CD4-positive, alpha-beta T cell (primary cell): ENCODE data around the gene AMDHD2. TPM values are rescaled to one million over a fixed set of nuclear protein-coding genes. Genes with fewer than 3 reads are reported as not detected.
A peak's percentile ranks its signal among the peaks of the same experiment; 100 is the strongest.
"Not testable (repeated sequence)": the region's sequence is repeated elsewhere in the genome, so short reads cannot be mapped to it uniquely, and the experiment has no call there.

Source experiments
- ATAC-seq: fragments of 200-7000 bp; cut with Tn5 transposase; one replicate; pipeline ENCODE4 v1.10.0; 2022; ENCODE audit warnings: mild to moderate bottlenecking; ENCODE audit not compliant: poor library complexity
- CTCF ChIA-PET: fragments of 350-600 bp; sonication (Branson Sonifier 250); formaldehyde crosslinking; loops from one replicate; lab custom pipeline; 2021; ENCODE audit warnings: antibody characterized with exemption, inconsistent platforms; lab: Charles Lee
- POLR2A ChIA-PET: fragments of 350-600 bp; sonication (Branson Sonifier 250); formaldehyde crosslinking; loops from one replicate; lab custom pipeline; 2021; ENCODE audit warnings: antibody characterized with exemption, inconsistent platforms; lab: Charles Lee
- DNase-seq, 14 experiments: peaks; one replicate each; pipeline ENCODE4 v3.0.0-alpha.2; 2013 to 2020; ENCODE audit warnings: mixed read lengths in 2 of 14
- H3K27ac ChIP-seq, 2 donors: one replicate each; pipeline versions ENCODE4 v1.5.1 to v1.7.0; 2013; ENCODE audit warnings: low read length in 2 of 2, low read depth in 1 of 2, mild to moderate bottlenecking in 1 of 2
- H3K27me3 ChIP-seq, 2 experiments: 1 replicate in 1 of 2; 2 replicates in 1 of 2; pipeline versions ENCODE4 v1.6.1 to v1.7.0; 2013; ENCODE audit warnings: low read length in 2 of 2, control low read depth in 1 of 2, mild to moderate bottlenecking in 1 of 2, moderate library complexity in 1 of 2; ENCODE audit not compliant: insufficient read depth in 2 of 2, control insufficient read depth in 1 of 2
- H3K36me3 ChIP-seq: one replicate; pipeline ENCODE4 v1.6.1; 2013; ENCODE audit warnings: low read length, control low read depth; ENCODE audit not compliant: insufficient read depth
- H3K4me1 ChIP-seq: one replicate; pipeline ENCODE4 v1.6.1; 2013; ENCODE audit warnings: low read length, control low read depth; ENCODE audit not compliant: insufficient read depth
- H3K4me3 ChIP-seq: one replicate; pipeline ENCODE4 v1.5.1; 2013; ENCODE audit warnings: mild to moderate bottlenecking, low read length, moderate library complexity
- H3K9me3 ChIP-seq, 2 experiments: 1 replicate in 1 of 2; 2 replicates in 1 of 2; pipeline versions ENCODE4 v1.6.1 to v1.7.0; 2013; ENCODE audit warnings: low read length in 2 of 2, mild to moderate bottlenecking in 2 of 2, control low read depth in 1 of 2, moderate library complexity in 1 of 2; ENCODE audit not compliant: control insufficient read depth in 1 of 2, insufficient read depth in 1 of 2
- H3K27ac Mint-ChIP-seq: one replicate; pipeline ENCODE4 v1.8.0; 2020; ENCODE audit warnings: mixed read lengths
- H3K27me3 Mint-ChIP-seq: one replicate; pipeline ENCODE4 v1.8.0; 2021; ENCODE audit warnings: mixed read lengths
- H3K36me3 Mint-ChIP-seq: one replicate; pipeline ENCODE4 v1.8.0; 2021; ENCODE audit warnings: low read depth, mixed read lengths
- H3K4me1 Mint-ChIP-seq: one replicate; pipeline ENCODE4 v1.8.0; 2021; ENCODE audit warnings: low read depth, mixed read lengths
- H3K4me3 Mint-ChIP-seq: one replicate; pipeline ENCODE4 v1.8.0; 2020; ENCODE audit warnings: mild to moderate bottlenecking, mixed read lengths
- H3K9me3 Mint-ChIP-seq: one replicate; pipeline ENCODE4 v1.8.0; 2020; ENCODE audit warnings: mixed read lengths
- intact Hi-C, 2 experiments: fragments of 100-400 bp; cut with DNase I in 1 of 2; cut with micrococcal nuclease in 1 of 2; formaldehyde crosslinking; loops; one replicate each; pipeline versions ENCODE4 v1.15.1 to v1.9.0; 2023 to 2025; cut with DNase I, micrococcal nuclease
- total RNA-seq, 174 experiments: library from RNA in 2 of 174; stranded (reverse) in 2 of 174; gene quantifications; one replicate each; pipeline ENCODE4 v1.2.3 and lab custom pipeline; 2021 to 2026
- TF ChIP-seq, protein P1 (sequence below): fragments of 200-600 bp; IDR thresholded peaks from one replicate; pipeline ENCODE4 v1.8.0; 2022; ENCODE audit warnings: antibody characterized with exemption, mild to moderate bottlenecking

The AMDHD2 gene
- total RNA-seq, 2 experiments from 2014 or later = 171 to 177 TPM

DNA sequence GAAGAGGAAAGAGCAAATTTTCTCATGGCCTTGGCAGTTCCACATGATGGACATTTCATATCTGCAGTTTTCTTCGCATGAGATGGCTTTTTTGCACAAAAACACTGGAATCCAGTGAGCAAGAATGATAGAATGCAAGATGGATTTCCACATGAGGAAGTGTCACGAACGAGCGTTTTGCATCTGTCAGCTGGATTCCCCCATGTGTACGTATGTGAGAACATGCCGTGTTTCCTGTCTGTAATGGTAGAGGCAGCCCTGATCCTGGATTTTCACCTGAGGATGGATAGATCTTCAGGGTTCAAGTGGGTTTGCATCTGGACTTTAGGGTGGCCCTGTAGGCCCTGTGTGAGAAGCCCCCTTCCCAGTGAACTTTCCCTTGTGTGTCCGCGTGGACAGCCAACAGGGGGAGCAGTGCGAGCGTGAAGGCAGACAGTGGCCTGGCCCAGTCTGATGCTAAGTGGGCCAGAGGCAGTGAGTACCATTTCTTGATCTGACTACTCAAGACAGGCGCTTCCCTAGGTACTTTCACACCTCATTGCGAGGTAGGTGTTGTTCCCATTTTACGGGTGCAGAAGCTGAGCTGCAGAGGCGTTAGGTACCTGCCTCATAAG, 19.8 kb downstream of the AMDHD2 start:
- H3K36me3 ChIP-seq, H3K27me3 ChIP-seq, H3K9me3 Mint-ChIP-seq, H3K27ac ChIP-seq, ATAC-seq, CTCF ChIA-PET, H3K27me3 Mint-ChIP-seq, H3K9me3 ChIP-seq, POLR2A ChIA-PET, H3K4me3 ChIP-seq: not testable (repeated sequence)
- Mint-ChIP-seq H3K4me3 (peak overlapping the region; percentile 86), H3K27ac (peak overlapping the region; percentile 42), H3K4me1 (peaks cover 40% of the 10 kb centered on the region), H3K36me3 (peaks cover 27% of the 10 kb centered on the region)
- intact Hi-C loops = loop anchor here in 1 of 2 experiments (5.0 kb wide), 1 partner anchor 962 kb away; the partner anchor contains the start of gene CLUAP1
- TF ChIP-seq, protein P1, sequence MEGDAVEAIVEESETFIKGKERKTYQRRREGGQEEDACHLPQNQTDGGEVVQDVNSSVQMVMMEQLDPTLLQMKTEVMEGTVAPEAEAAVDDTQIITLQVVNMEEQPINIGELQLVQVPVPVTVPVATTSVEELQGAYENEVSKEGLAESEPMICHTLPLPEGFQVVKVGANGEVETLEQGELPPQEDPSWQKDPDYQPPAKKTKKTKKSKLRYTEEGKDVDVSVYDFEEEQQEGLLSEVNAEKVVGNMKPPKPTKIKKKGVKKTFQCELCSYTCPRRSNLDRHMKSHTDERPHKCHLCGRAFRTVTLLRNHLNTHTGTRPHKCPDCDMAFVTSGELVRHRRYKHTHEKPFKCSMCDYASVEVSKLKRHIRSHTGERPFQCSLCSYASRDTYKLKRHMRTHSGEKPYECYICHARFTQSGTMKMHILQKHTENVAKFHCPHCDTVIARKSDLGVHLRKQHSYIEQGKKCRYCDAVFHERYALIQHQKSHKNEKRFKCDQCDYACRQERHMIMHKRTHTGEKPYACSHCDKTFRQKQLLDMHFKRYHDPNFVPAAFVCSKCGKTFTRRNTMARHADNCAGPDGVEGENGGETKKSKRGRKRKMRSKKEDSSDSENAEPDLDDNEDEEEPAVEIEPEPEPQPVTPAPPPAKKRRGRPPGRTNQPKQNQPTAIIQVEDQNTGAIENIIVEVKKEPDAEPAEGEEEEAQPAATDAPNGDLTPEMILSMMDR = peak; percentile 25
- DNase-seq = peak in 7 of 14 experiments; percentile 27 to 64 (median 37)
- peaks cover 44% of the 10 kb centered on the region for H3K4me1 ChIP-seq

DNA sequence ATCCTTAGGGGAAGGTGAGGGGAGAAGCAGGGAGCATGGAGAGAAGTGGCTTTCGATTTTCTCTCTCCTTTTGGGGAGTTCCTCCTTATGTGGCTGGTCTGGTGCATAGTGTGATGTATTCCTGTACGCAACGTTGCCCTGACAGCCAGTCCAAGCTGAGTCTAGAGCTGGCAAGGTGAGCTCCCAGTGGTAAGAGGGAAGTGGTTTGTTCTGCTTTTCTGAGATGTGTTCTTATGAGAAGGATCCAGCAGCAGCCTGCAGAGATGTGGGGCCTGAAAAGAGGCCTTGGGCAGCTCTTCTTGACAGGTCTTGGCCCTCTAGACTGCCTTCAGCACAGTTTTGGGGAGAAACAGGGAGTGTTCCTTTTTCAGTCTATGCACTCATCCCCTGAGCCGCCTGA, 20.7 kb downstream of the AMDHD2 start:
- H3K4me3 ChIP-seq, H3K27me3 ChIP-seq, H3K27me3 Mint-ChIP-seq, POLR2A ChIA-PET, ATAC-seq, DNase-seq, intact Hi-C loops, H3K36me3 ChIP-seq, H3K27ac ChIP-seq, CTCF ChIA-PET, H3K9me3 Mint-ChIP-seq, H3K9me3 ChIP-seq: not testable (repeated sequence)
- Mint-ChIP-seq H3K27ac (peak overlapping the region; percentile 58), H3K4me1 (peaks cover 44% of the 10 kb centered on the region), H3K4me3 (peak overlapping the region; percentile 63), H3K36me3 (peaks cover 32% of the 10 kb centered on the region)
- peaks cover 49% of the 10 kb centered on the region for H3K4me1 ChIP-seq

DNA sequence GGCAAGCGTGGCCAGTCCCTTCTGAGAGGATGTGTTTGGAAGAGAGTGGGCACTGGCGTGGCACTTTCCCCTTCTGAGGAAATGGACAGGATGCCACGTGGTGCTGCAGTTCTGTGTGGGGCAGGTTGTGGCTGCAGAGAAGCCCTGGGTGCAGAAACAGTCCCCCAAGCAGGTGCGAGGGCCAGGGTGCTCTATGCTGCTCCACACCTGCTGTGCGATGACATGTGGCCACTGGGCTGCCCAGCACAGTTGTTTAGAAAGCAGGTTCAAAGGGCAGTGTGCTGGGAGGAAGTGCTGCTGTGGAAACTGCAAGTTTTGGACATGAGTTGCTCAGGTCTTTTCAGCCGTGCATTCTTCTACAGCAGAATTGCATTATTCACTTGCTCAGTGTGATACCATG, 21.2 kb downstream of the AMDHD2 start:
- H3K27me3 ChIP-seq, POLR2A ChIA-PET, H3K9me3 Mint-ChIP-seq, H3K9me3 ChIP-seq, H3K27ac Mint-ChIP-seq, H3K4me3 Mint-ChIP-seq, H3K4me3 ChIP-seq, H3K27ac ChIP-seq, H3K36me3 ChIP-seq, CTCF ChIA-PET, intact Hi-C loops, H3K27me3 Mint-ChIP-seq, DNase-seq, ATAC-seq: not testable (repeated sequence)
- H3K4me1 ChIP-seq = peaks cover 47% of the 10 kb centered on the region
- Mint-ChIP-seq H3K36me3 (peaks cover 32% of the 10 kb centered on the region), H3K4me1 (peaks cover 44% of the 10 kb centered on the region)

DNA sequence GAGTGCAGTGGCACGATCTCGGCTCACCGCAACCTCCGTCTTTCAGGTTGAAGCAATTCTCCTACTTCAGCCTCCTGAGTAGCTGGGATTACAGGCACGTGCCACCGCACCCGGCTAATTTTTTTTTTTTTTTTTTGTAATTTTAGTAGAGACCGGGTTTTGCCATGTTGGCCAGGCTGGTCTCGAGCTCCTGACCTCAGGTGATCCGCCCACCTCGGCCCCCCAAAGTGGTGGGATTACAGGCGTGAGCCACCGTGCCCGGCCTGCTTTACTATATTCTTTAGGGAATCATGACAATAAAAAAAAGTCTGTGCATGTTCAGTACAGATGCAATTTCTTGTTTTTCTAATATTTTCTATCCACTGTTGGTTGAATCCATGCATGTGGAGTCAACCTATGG, 23.6 kb downstream of the AMDHD2 start:
- H3K27me3 Mint-ChIP-seq, H3K36me3 ChIP-seq, H3K9me3 Mint-ChIP-seq, H3K9me3 ChIP-seq, ATAC-seq, CTCF ChIA-PET, H3K4me3 ChIP-seq, POLR2A ChIA-PET, H3K27me3 ChIP-seq, H3K4me3 Mint-ChIP-seq, DNase-seq, intact Hi-C loops, H3K27ac Mint-ChIP-seq, H3K27ac ChIP-seq: not testable (repeated sequence)
- H3K4me1 Mint-ChIP-seq = peaks cover 37% of the 10 kb centered on the region
- H3K4me1 ChIP-seq = peaks cover 36% of the 10 kb centered on the region
- peaks cover 23% of the 10 kb centered on the region for H3K36me3 Mint-ChIP-seq

DNA sequence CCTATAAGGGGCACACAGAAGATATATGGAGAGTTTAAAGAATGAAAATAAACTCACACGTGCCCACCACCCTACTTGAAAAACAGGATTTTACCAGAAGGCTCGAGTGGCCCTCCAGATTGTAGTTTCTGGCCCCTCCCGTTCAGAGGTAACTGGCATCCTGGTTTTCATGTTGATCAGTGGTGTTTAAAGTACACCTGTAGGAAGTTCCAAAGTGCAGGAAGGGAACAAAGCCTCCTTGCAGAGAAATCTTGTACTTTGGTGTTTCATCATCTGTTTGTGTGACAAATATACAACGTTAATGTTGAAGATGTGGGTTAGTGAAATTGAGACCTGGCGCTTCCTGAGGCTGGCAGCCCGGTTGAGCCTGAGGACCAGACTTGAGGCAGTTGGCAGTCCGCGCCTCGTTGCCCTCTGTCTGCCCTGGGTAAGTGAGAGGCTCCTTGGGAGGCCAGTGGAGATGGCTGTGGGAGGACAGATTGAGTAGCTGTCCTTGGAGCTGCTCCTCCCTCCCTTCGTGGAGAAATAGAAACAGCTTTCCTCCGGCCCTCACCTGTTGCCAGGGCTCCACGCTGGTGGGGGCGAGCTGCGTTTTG, 30.2 kb downstream of the AMDHD2 start:
- ATAC-seq, H3K36me3 ChIP-seq, H3K4me3 ChIP-seq, H3K4me1 ChIP-seq, DNase-seq, H3K9me3 ChIP-seq, H3K4me1 Mint-ChIP-seq, H3K27ac Mint-ChIP-seq, H3K27ac ChIP-seq, H3K27me3 Mint-ChIP-seq, POLR2A ChIA-PET, CTCF ChIA-PET, H3K4me3 Mint-ChIP-seq, H3K9me3 Mint-ChIP-seq, H3K36me3 Mint-ChIP-seq, intact Hi-C loops, H3K27me3 ChIP-seq: not testable (repeated sequence)

DNA sequence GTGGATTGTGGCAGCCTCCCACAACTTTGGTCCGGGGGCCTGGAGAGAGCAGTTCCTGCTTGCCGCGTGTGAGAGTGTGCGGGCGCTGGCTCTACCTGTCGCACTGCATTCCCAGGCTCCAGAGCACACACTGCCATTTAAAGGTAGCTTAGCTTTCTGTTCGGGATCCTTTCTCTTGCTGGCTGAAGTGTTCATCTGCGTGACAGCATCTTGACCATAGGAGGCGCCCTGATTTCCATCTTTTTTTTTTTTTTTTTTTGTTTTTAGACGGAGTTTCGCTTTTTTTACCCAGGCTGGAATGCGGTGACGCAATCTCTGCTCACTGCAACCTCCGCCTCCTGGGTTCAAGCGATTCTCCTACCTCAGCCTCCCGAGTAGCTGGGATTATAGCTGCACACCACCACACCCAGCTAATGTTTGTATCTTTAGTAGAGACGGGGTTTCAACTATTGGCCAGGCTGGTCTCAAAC, 31.3 kb downstream of the AMDHD2 start:
- H3K4me1 ChIP-seq, DNase-seq, H3K27ac Mint-ChIP-seq, H3K36me3 ChIP-seq, H3K36me3 Mint-ChIP-seq, POLR2A ChIA-PET, ATAC-seq, H3K27me3 ChIP-seq, H3K9me3 Mint-ChIP-seq, H3K4me1 Mint-ChIP-seq, H3K4me3 ChIP-seq, intact Hi-C loops, H3K27me3 Mint-ChIP-seq, CTCF ChIA-PET, H3K4me3 Mint-ChIP-seq, H3K27ac ChIP-seq, H3K9me3 ChIP-seq: not testable (repeated sequence)
